Endodermal cell (in vitro differentiated cells): ENCODE measurements around the gene NXPE3. TPM values are rescaled to one million over a fixed set of nuclear protein-coding genes. Genes with fewer than 3 reads are reported as not detected.

Experiments
- DNase-seq: peaks from one replicate; pipeline ENCODE4 v3.0.0-alpha.2; 2017
- H3K27ac ChIP-seq: 2 replicates; pipeline ENCODE4 v1.5.1; 2013; ENCODE audit warnings: mild to moderate bottlenecking, low read depth, low read length, moderate library complexity
- H3K27me3 ChIP-seq: 2 replicates; pipeline ENCODE4 v1.6.1; 2013; ENCODE audit warnings: mild to moderate bottlenecking, low read length, moderate library complexity; ENCODE audit not compliant: insufficient read depth, control insufficient read depth, poor library complexity, severe bottlenecking
- H3K36me3 ChIP-seq: 2 replicates; pipeline ENCODE4 v1.7.0; 2013; ENCODE audit warnings: mild to moderate bottlenecking, low read length, moderate library complexity; ENCODE audit not compliant: control insufficient read depth, insufficient read depth
- H3K4me1 ChIP-seq: one replicate; pipeline ENCODE4 v1.7.0; 2013; ENCODE audit warnings: low read length; ENCODE audit not compliant: control insufficient read depth, insufficient read depth
- H3K4me3 ChIP-seq: 2 replicates; pipeline ENCODE4 v1.5.1; 2013; ENCODE audit warnings: mild to moderate bottlenecking, low read length, moderate library complexity
- H3K9ac ChIP-seq: 2 replicates; pipeline ENCODE4 v1.6.1; 2013; ENCODE audit warnings: mild to moderate bottlenecking, low read length, moderate library complexity; ENCODE audit not compliant: poor library complexity, severe bottlenecking; ENCODE audit errors: extremely low read depth
- H3K9me3 ChIP-seq: 2 replicates; pipeline ENCODE4 v1.6.1; 2013; ENCODE audit warnings: mild to moderate bottlenecking, low read length, moderate library complexity; ENCODE audit not compliant: control insufficient read depth
- H3K27ac Mint-ChIP-seq: 2 replicates; pipeline ENCODE4 v1.8.0; 2020; ENCODE audit warnings: mixed read lengths
- H3K27me3 Mint-ChIP-seq: 2 replicates; pipeline ENCODE4 v1.8.0; 2021; ENCODE audit warnings: mild to moderate bottlenecking, mixed read lengths; ENCODE audit not compliant: insufficient read depth
- H3K36me3 Mint-ChIP-seq: 2 replicates; pipeline ENCODE4 v1.8.0; 2020; ENCODE audit warnings: low read depth, mixed read lengths
- H3K4me1 Mint-ChIP-seq: 2 replicates; pipeline ENCODE4 v1.8.0; 2020; ENCODE audit warnings: mixed read lengths
- H3K4me3 Mint-ChIP-seq: 2 replicates; pipeline ENCODE4 v1.8.0; 2020; ENCODE audit warnings: mild to moderate bottlenecking, moderate library complexity, mixed read lengths
- H3K9me3 Mint-ChIP-seq: 2 replicates; pipeline ENCODE4 v1.8.0; 2020; ENCODE audit warnings: mild to moderate bottlenecking, mixed read lengths
- WGBS, 2 experiments: methylation state at CpG; one replicate each; pipeline versions ENCODE4 v1.1.5 to v1.1.7; 2013; ENCODE audit warnings: missing lambda C conversion rate in 2 of 2, mixed read lengths in 1 of 2; ENCODE audit not compliant: insufficient coverage in 1 of 2, insufficient read length in 1 of 2; 5-methylcytosine and 5-hydroxymethylcytosine counted together
- total RNA-seq, 2 donors: library from RNA; stranded (reverse); fragmentation: NEBNext Ultra II Directional in 1 of 2; extraction: Animal tissue kit (Norgen Biotek cat#: 25700) in 1 of 2; gene quantifications; 2 replicates in 1 of 2; 3 replicates in 1 of 2; pipeline ENCODE4 v1.2.1, GENCODE V29; 2021
- TF ChIP-seq, protein P1 (sequence below): fragments of 200-600 bp; sonication (generic); conservative IDR thresholded peaks from 2 replicates; pipeline ENCODE4 v1.5.0; 2021; ENCODE audit warnings: antibody characterized with exemption, mild to moderate bottlenecking

NXPE3 gene
- total RNA-seq, 2 donors from 2014 or later = 6.9 to 7.7 TPM

DNA sequence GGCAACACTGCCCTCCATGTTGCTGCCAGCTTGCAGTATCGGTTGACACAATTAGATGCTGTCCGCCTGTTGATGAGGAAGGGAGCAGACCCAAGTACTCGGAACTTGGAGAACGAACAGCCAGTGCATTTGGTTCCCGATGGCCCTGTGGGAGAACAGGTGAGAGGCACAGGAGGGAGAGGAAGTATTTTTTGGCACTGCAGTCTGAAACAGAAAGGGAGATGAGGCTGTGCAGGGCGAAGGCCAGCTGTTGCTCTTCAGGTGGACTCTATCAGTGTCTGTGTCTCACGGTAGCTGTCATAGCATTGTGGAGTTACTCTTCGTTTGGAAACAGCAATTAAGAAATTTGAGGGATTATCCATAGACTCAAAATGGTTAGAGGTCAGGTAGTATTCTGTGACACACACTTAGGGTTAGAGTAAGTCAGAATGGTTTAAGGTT, 78.3 kb downstream of the NXPE3 start:
- WGBS, 2 experiments = 93 to 94% methylated on average over 8 of the region's 8 CpGs

DNA sequence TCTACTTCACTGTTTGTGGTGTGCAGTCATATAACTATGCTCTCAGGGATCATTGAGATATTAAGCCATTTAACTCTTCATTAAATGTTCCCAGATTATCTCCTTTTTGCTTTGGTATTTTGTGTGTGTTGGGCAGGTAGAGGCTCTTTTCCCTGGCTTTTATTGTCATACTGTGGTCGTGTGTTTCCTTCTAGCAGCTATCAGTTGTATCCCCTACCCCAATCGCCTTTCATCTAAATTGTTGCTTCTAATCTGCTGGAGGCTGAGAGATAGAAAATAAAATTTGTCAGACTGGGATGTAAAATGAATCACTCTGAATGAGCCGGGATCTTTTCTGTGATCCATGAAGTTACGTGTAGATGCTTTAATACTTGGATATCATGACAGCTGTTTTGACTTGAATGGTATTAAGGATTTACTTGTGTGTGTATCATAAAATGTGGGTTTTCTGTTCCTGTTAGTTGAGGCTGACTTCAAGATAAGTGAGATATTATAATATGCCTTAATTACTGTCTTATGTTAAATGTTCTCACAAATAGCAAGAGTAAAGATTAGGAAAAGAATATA, 79.5 kb downstream of the NXPE3 start:
- Histone ChIP-seq H3K9ac (no peak overlapping the region), H3K27me3 (no peaks in the 10 kb centered on the region), H3K9me3 (no peaks in the 10 kb centered on the region), H3K36me3 (peaks cover 58% of the 10 kb centered on the region), H3K27ac (no peak overlapping the region), H3K4me3 (no peak overlapping the region), H3K4me1 (no peaks in the 10 kb centered on the region)
- Mint-ChIP-seq H3K27me3 (no peaks in the 10 kb centered on the region), H3K27ac (no peak overlapping the region), H3K4me3 (no peak overlapping the region), H3K36me3 (peaks cover 45% of the 10 kb centered on the region), H3K4me1 (no peaks in the 10 kb centered on the region), H3K9me3 (no peaks in the 10 kb centered on the region)
- WGBS, 2 experiments = 93 to 100% methylated on average over 2 to 4 of the region's 4 CpGs
- DNase-seq = no peak
- TF ChIP-seq, protein P1, sequence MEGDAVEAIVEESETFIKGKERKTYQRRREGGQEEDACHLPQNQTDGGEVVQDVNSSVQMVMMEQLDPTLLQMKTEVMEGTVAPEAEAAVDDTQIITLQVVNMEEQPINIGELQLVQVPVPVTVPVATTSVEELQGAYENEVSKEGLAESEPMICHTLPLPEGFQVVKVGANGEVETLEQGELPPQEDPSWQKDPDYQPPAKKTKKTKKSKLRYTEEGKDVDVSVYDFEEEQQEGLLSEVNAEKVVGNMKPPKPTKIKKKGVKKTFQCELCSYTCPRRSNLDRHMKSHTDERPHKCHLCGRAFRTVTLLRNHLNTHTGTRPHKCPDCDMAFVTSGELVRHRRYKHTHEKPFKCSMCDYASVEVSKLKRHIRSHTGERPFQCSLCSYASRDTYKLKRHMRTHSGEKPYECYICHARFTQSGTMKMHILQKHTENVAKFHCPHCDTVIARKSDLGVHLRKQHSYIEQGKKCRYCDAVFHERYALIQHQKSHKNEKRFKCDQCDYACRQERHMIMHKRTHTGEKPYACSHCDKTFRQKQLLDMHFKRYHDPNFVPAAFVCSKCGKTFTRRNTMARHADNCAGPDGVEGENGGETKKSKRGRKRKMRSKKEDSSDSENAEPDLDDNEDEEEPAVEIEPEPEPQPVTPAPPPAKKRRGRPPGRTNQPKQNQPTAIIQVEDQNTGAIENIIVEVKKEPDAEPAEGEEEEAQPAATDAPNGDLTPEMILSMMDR = no peak

More for the DNA sequence above, 78.3 kb downstream of the NXPE3 start:
- Histone ChIP-seq H3K4me1 (no peaks in the 10 kb centered on the region), H3K9me3 (no peaks in the 10 kb centered on the region), H3K27me3 (no peaks in the 10 kb centered on the region), H3K27ac (no peak overlapping the region), H3K4me3 (no peak overlapping the region), H3K9ac (no peak overlapping the region), H3K36me3 (peaks cover 68% of the 10 kb centered on the region)
- Mint-ChIP-seq H3K27me3 (no peaks in the 10 kb centered on the region), H3K27ac (no peak overlapping the region), H3K36me3 (peaks cover 56% of the 10 kb centered on the region), H3K9me3 (no peaks in the 10 kb centered on the region), H3K4me3 (no peak overlapping the region), H3K4me1 (no peaks in the 10 kb centered on the region)
- TF ChIP-seq, protein P1 = no peak
- DNase-seq = no peak

DNA sequence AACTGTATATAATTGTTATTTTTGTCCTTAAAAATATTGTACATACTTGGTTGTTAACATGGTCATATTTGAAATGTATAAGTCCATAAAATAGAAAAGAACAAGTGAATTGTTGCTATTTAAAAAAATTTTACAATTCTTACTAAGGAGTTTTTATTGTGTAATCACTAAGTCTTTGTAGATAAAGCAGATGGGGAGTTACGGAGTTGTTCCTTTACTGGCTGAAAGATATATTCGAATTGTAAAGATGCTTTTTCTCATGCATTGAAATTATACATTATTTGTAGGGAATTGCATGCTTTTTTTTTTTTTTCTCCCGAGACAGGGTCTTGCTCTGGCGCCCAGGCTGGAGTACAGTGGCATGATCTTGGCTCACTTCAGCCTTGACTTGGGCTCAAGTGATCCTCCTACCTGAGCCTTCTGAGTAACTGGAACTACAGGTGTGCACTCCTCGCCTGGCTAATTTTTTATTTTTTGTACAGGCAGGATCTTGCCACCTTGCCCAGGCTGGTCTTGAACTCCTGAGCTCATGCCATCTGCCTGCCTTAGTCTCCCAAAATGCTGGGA, 81.0 kb downstream of the NXPE3 start:
- H3K27me3 Mint-ChIP-seq = no peaks in the 10 kb centered on the region
- Histone ChIP-seq H3K9ac (no peak overlapping the region), H3K4me1 (no peaks in the 10 kb centered on the region), H3K4me3 (no peak overlapping the region), H3K27ac (no peak overlapping the region), H3K9me3 (no peaks in the 10 kb centered on the region), H3K27me3 (no peaks in the 10 kb centered on the region), H3K36me3 (peaks cover 45% of the 10 kb centered on the region)
- DNase-seq = no peak
- no peaks in the 10 kb centered on the region for H3K9me3 Mint-ChIP-seq
- no peak overlapping the region for H3K27ac Mint-ChIP-seq
- peaks cover 35% of the 10 kb centered on the region for H3K36me3 Mint-ChIP-seq
- TF ChIP-seq, protein P1 = no peak
- WGBS, 2 experiments = 91 to 100% methylated on average over 2 to 5 of the region's 5 CpGs
- H3K4me3 Mint-ChIP-seq = no peak overlapping the region
- H3K4me1 Mint-ChIP-seq = no peaks in the 10 kb centered on the region
